Measurements from ENCODE around the gene CISH. TPM values are rescaled to one million over a fixed set of nuclear protein-coding genes. Genes with fewer than 3 reads are reported as not detected.
A peak's percentile ranks its signal among the peaks of the same experiment; 100 is the strongest.

The CISH gene
- total and polyA plus RNA-seq, 9 of the 15 experiments (the other 6 are each of a cell fraction or from before 2014, with no cell fraction given) = 1.7 to 47.7 (median 18.3) TPM

- no peak for TF ChIP-seq SMARCE1 (IDR thresholded peaks at IDR 0.05)
- TF ChIP-seq SMAD1 (IDR thresholded peaks at IDR 0.05; ENCODE audit: low read depth, low read length, partially characterized antibody) = no peak
- TF ChIP-seq SAFB (IDR thresholded peaks at IDR 0.05; ENCODE audit: borderline replicate concordance, low read depth, low read length) = no peak
- TF ChIP-seq XRCC4 (IDR thresholded peaks at IDR 0.05; ENCODE audit: extremely low read depth, insufficient read depth, insufficient read length) = no peak
- no peak for TF ChIP-seq SOX6 (IDR thresholded peaks at IDR 0.05)
- peak; percentile 41; the same call in 1 of the 2 replicates for TF ChIP-seq ZBTB2 (IDR thresholded peaks at IDR 0.05)
- peak; percentile 8; the same call in 1 of the 2 replicates for TF ChIP-seq CBFA2T3 (IDR thresholded peaks at IDR 0.05)
- no peak for TF ChIP-seq TBL1XR1 (IDR thresholded peaks at IDR 0.05; ENCODE audit: low read length in 2 of 2)
- no peak for TF ChIP-seq DMBX1 (CRISPR knock-in tag; IDR thresholded peaks at IDR 0.05; ENCODE audit: borderline replicate concordance)
- no peak for TF ChIP-seq CCAR2 (IDR thresholded peaks at IDR 0.05; ENCODE audit: low read depth, low read length)
- TF ChIP-seq SREBF1 (IDR thresholded peaks at IDR 0.05; ENCODE audit: borderline replicate concordance, low read depth, low read length) = no peak
- TF ChIP-seq FIP1L1 (IDR thresholded peaks at IDR 0.05; ENCODE audit: low read depth, low read length, poor library complexity, severe bottlenecking) = peak; percentile 37
- TF ChIP-seq KLF13 (tag; IDR thresholded peaks at IDR 0.05; ENCODE audit: borderline replicate concordance, low read depth) = no peak; the same call in none of the 2 replicates
- TF ChIP-seq SUPT5H (IDR thresholded peaks at IDR 0.05) = peak; percentile 47; the same call in 1 of the 2 replicates
- TF ChIP-seq ZNF511 (CRISPR knock-in tag; IDR thresholded peaks at IDR 0.05) = peak; percentile 50; the same call in 1 of the 2 replicates
These were observed 42.4 kb downstream of the CISH start, which contains the start of gene HEMK1 (continued) for GRCh38 chr3:50568947-50569749.

All from K562 (cell line).